ENCODE data around the gene NHLRC1.

Gene NHLRC1

DNA sequence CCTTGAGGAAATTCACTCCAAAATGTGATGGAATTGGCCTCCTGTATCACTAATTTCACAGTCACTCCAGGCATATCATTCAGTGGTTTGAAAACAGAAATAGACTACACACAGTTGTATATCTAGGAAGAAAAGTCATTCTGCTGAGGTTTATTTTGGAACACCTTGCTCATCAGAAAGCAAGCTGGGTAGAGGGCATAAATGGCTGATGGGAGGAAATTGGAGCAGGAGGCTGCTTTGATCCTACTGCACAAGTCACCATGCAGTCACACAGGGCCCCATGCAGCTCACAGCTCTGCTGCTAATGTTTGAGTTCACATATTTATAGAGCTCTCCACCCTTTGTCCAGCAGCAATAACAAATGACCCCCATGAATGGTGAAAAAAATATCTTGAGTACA is 12.3 kb downstream of the NHLRC1 start:
- Histone ChIP-seq H3K9me3 (ENCODE audit: control insufficient read depth, insufficient read depth, low read length) (no peaks in the 10 kb centered on the region; the same call in 1 of the 2 replicates), H3K27me3 (ENCODE audit: control insufficient read depth, insufficient read depth, low read length) (no peaks in the 10 kb centered on the region), H3K27ac (ENCODE audit: low read length) (no peak overlapping the region), H3K4me1 (ENCODE audit: control insufficient read depth, insufficient read depth, low read length) (no peaks in the 10 kb centered on the region), H3K36me3 (ENCODE audit: control insufficient read depth, insufficient read depth, low read length) (no peaks in the 10 kb centered on the region), H3K4me3 (ENCODE audit: low read length) (no peak overlapping the region)
- DNase-seq (ENCODE audit: low read depth, low spot score) = no peak

DNA sequence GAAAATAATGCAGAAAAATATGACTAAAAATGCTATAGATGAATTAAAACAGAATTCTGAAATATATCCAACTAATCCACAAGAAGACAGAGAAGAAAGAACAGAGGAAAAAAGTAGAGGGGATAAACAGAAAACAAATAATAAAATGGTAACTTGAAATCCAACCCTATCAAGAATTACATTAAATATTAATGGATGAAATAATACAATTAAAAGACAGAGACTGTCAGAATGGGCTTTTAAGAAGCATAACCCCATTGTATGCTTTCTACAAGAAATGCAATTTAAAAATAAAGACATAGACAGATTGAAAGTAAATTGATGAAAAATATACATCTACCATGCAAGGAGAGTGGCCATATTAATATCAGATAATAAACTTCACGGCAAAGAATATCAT is 15.4 kb downstream of the NHLRC1 start:
- Histone ChIP-seq H3K4me1 (ENCODE audit: control insufficient read depth, insufficient read depth, low read length) (no peaks in the 10 kb centered on the region), H3K27me3 (ENCODE audit: control insufficient read depth, insufficient read depth, low read length) (no peaks in the 10 kb centered on the region), H3K9me3 (ENCODE audit: control insufficient read depth, insufficient read depth, low read length) (no peaks in the 10 kb centered on the region; the same call in 1 of the 2 replicates), H3K27ac (ENCODE audit: low read length) (no peak overlapping the region), H3K4me3 (ENCODE audit: low read length) (no peak overlapping the region), H3K36me3 (ENCODE audit: control insufficient read depth, insufficient read depth, low read length) (no peaks in the 10 kb centered on the region)
- no peak for DNase-seq (ENCODE audit: low read depth, low spot score)
- WGBS (ENCODE audit: insufficient coverage, insufficient read length) = no CpG with 5 or more reads among the region's 1 CpG

DNA sequence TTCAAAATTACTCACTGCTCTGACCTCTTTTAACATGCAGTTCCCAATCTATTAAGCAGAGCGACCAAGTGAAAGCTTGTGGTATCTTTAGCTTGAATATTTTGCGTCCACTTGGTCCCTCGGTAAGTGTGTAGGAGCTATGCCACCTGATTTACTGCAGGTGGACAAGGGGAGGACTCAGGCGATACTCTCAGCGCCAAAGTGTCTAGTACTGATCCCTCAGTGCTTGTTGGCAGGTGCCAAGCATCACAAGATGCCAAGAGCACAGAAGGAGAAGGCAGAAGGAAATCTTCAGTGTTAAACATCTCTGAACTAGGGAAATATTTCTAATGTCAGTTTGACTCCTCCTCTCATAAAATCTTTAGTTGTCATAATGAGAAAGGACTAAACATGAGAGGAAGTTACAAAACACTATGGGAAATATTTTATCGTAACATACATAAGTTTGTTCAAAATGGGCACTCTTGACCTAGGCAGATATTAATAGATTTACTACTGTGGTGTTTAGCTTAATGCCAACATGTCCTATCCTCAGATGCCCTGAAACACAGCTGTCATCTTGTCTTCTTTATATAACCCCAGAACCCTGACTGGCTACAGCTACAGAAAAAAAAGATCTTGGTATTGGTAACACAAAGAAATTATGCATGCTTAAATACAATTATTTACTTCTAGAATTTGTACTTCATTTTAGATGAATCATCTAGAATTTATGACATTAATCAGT is 19.5 kb downstream of the NHLRC1 start:
- H3K27me3 ChIP-seq (ENCODE audit: control insufficient read depth, insufficient read depth, low read length) = no peaks in the 10 kb centered on the region
- H3K36me3 ChIP-seq (ENCODE audit: control insufficient read depth, insufficient read depth, low read length) = no peaks in the 10 kb centered on the region
- no peak overlapping the region for H3K4me3 ChIP-seq (ENCODE audit: low read length)
- H3K9me3 ChIP-seq (ENCODE audit: control insufficient read depth, insufficient read depth, low read length) = no peaks in the 10 kb centered on the region; the same call in 1 of the 2 replicates
- no peak overlapping the region for H3K27ac ChIP-seq (ENCODE audit: low read length)
- no peaks in the 10 kb centered on the region for H3K4me1 ChIP-seq (ENCODE audit: control insufficient read depth, insufficient read depth, low read length)
- no peak for DNase-seq (ENCODE audit: low read depth, low spot score)
- WGBS (ENCODE audit: insufficient coverage, insufficient read length) = no CpG with 5 or more reads among the region's 6 CpGs

DNA sequence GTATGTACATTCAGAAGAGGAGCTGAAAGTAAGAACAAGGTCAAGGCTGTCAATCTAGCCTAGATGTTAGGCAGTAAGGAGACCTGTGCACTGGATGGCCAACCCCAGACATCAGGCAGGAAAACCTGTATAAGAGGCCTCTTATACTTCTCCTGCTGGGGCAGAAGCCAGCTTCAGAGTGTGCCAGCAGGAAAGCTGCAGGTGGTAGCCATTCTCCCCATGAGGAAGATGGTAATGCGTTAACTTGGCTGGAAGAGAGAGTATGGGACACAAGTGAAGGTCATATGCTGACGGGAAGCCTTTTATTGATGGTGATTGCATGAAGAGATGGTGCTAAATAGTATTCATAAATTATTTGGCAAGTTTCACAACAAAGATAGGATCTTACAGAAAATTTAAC is 20.6 kb downstream of the NHLRC1 start:
- no peaks in the 10 kb centered on the region for H3K27me3 ChIP-seq (ENCODE audit: control insufficient read depth, insufficient read depth, low read length)
- H3K4me3 ChIP-seq (ENCODE audit: low read length) = no peak overlapping the region
- DNase-seq (ENCODE audit: low read depth, low spot score) = no peak
- no peaks in the 10 kb centered on the region for H3K36me3 ChIP-seq (ENCODE audit: control insufficient read depth, insufficient read depth, low read length)
- H3K9me3 ChIP-seq (ENCODE audit: control insufficient read depth, insufficient read depth, low read length) = no peaks in the 10 kb centered on the region
- no peak overlapping the region for H3K27ac ChIP-seq (ENCODE audit: low read length)
- WGBS (ENCODE audit: insufficient coverage, insufficient read length) = no CpG with 5 or more reads among the region's 2 CpGs
- H3K4me1 ChIP-seq (ENCODE audit: control insufficient read depth, insufficient read depth, low read length) = no peaks in the 10 kb centered on the region

DNA sequence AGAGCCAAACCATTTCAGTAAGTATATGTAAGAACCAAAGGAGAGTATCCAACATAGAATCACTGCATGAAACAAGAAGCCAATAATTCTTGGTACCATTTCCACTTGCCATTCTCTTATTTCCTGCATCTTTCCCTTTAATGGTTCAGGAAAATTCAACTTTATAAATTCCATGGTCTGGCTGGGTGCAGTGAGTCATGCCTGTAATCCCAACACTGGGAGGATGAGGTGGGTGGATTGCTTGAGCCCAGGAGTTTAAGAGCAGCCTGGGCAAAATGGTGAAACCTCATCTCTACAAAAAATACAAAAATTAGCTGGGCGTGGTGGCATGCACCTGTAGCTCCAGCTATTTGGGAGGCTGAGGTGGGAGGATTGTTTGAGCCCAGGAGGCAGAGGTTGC is 21.2 kb downstream of the NHLRC1 start:
- H3K4me3 ChIP-seq (ENCODE audit: low read length) = no peak overlapping the region
- H3K4me1 ChIP-seq (ENCODE audit: control insufficient read depth, insufficient read depth, low read length) = no peaks in the 10 kb centered on the region
- H3K9me3 ChIP-seq (ENCODE audit: control insufficient read depth, insufficient read depth, low read length) = no peaks in the 10 kb centered on the region
- no peak overlapping the region for H3K27ac ChIP-seq (ENCODE audit: low read length)
- no CpG with 5 or more reads among the region's 1 CpG for WGBS (ENCODE audit: insufficient coverage, insufficient read length)
- H3K27me3 ChIP-seq (ENCODE audit: control insufficient read depth, insufficient read depth, low read length) = no peaks in the 10 kb centered on the region
- DNase-seq (ENCODE audit: low read depth, low spot score) = no peak
- no peaks in the 10 kb centered on the region for H3K36me3 ChIP-seq (ENCODE audit: control insufficient read depth, insufficient read depth, low read length)

DNA sequence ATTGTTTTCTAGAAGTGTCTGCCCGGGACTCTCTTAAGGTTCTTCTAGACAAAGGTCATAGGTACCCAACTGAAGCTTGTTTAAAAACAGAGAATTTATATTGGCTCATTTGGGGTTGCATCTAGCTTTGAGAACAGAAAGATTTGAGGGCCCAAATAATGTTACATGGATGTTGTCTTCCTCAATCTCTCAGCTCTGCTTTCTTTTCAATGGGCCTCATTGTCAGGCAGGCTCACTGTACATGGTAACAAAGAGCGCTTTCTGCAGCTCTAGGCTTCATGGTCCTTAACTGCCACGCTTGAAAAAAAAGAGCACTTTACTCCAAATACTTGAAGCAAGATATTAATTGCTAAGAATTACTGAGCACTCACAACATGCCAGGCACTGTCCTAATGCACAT is 22.2 kb downstream of the NHLRC1 start:
- Histone ChIP-seq H3K4me3 (ENCODE audit: low read length) (no peak overlapping the region), H3K9me3 (ENCODE audit: control insufficient read depth, insufficient read depth, low read length) (no peaks in the 10 kb centered on the region), H3K27me3 (ENCODE audit: control insufficient read depth, insufficient read depth, low read length) (no peaks in the 10 kb centered on the region), H3K4me1 (ENCODE audit: control insufficient read depth, insufficient read depth, low read length) (no peaks in the 10 kb centered on the region), H3K36me3 (ENCODE audit: control insufficient read depth, insufficient read depth, low read length) (no peaks in the 10 kb centered on the region), H3K27ac (ENCODE audit: low read length) (no peak overlapping the region)
- WGBS (ENCODE audit: insufficient coverage, insufficient read length) = no CpG with 5 or more reads among the region's 3 CpGs
- no peak for DNase-seq (ENCODE audit: low read depth, low spot score)

DNA sequence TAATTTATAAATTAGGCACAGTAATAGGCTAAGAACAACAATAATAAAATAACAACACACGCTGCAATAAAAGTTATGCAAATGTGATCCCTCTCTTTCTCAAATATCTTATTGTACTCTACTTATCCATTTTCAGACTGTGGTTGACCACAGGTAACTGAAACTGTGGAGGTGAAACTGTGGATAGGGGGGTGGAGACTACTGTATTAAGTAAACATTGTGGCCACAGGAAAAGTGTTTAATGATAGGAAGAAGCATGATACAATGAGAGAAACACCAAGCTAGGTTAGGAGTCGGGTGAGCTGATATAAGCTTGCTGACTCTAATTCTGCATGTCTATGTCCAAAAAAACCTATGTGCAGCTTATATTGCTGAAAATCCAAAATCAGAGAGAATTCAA is 23.0 kb downstream of the NHLRC1 start:
- DNase-seq (ENCODE audit: low read depth, low spot score) = no peak
- no peaks in the 10 kb centered on the region for H3K36me3 ChIP-seq (ENCODE audit: control insufficient read depth, insufficient read depth, low read length)

DNA sequence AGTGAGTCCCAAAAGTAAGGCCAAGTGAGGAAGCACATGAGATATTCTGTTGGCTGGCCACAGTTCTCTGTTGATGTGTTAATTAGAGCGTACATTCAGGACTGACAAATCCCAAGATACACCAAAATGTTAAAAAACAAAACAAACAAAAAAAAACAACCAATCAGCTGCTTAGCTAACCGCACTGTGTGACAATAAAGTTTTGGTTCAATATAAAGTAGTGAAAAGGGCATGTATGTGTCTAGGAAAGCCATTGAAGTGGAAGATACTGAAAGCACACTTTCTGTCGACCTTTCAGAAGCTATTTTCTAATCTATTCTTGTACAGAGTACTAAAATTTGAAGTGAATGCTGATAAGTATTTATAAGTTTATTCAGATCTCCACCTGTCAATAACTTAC is 26.1 kb downstream of the NHLRC1 start:
- no peak for DNase-seq (ENCODE audit: low read depth, low spot score)
- Histone ChIP-seq H3K9me3 (ENCODE audit: control insufficient read depth, insufficient read depth, low read length) (no peaks in the 10 kb centered on the region), H3K4me3 (ENCODE audit: low read length) (no peak overlapping the region), H3K27me3 (ENCODE audit: control insufficient read depth, insufficient read depth, low read length) (no peaks in the 10 kb centered on the region), H3K36me3 (ENCODE audit: control insufficient read depth, insufficient read depth, low read length) (no peaks in the 10 kb centered on the region), H3K27ac (ENCODE audit: low read length) (no peak overlapping the region), H3K4me1 (ENCODE audit: control insufficient read depth, insufficient read depth, low read length) (no peaks in the 10 kb centered on the region)
- WGBS (ENCODE audit: insufficient coverage, insufficient read length) = no CpG with 5 or more reads among the region's 3 CpGs

More for the DNA sequence above, 23.0 kb downstream of the NHLRC1 start:
- Histone ChIP-seq H3K27ac (ENCODE audit: low read length) (no peak overlapping the region), H3K4me1 (ENCODE audit: control insufficient read depth, insufficient read depth, low read length) (no peaks in the 10 kb centered on the region), H3K9me3 (ENCODE audit: control insufficient read depth, insufficient read depth, low read length) (no peaks in the 10 kb centered on the region), H3K27me3 (ENCODE audit: control insufficient read depth, insufficient read depth, low read length) (no peaks in the 10 kb centered on the region), H3K4me3 (ENCODE audit: low read length) (no peak overlapping the region)
- no CpG with 5 or more reads among the region's 2 CpGs for WGBS (ENCODE audit: insufficient coverage, insufficient read length)

DNA sequence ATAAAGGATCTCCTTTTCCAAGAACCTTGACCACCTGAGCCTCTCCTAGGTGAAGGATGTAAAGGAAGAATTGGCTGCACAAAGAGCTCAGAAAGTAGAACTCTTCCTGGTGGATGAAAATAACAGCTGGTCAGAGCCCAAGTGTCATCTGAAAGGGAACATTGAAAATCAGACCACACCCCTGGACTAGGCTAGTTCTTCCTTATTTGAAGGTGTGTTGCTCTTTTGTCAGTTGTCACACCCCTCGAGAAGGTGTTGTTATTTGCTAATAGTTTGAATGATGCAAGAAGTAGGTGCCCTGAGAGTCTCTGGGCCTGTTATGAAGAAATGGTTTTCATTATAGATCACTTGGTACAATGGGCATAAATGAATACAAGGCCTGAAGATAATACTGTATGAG is 31.1 kb downstream of the NHLRC1 start:
- Histone ChIP-seq H3K27me3 (ENCODE audit: control insufficient read depth, insufficient read depth, low read length) (no peaks in the 10 kb centered on the region), H3K4me1 (ENCODE audit: control insufficient read depth, insufficient read depth, low read length) (no peaks in the 10 kb centered on the region)
- no CpG with 5 or more reads among the region's 1 CpG for WGBS (ENCODE audit: insufficient coverage, insufficient read length)

DNA sequence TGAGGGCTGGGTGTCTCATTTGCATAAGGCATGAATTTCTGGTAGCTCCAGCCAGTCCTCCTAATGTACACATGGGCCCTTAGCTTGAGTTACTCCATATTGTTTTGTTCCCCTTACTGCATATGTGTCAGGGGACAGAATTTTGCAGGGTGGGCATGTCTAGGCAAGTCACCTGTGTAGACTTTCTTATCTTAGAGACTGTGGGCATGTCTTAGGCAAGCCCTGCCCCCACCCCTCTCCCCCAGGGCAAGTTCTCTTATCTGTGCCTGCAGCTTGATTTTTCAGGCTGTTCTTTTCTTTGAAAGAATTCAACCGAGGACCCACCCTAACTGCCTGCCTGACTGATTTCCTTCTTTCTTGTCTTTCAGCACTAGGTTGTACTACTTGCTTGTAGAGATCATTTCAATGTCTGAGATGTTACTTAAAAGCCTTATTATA is 32.1 kb downstream of the NHLRC1 start:
- DNase-seq (ENCODE audit: low read depth, low spot score) = no peak
- no peaks in the 10 kb centered on the region for H3K36me3 ChIP-seq (ENCODE audit: control insufficient read depth, insufficient read depth, low read length)
- H3K27me3 ChIP-seq (ENCODE audit: control insufficient read depth, insufficient read depth, low read length) = no peaks in the 10 kb centered on the region
- H3K4me3 ChIP-seq (ENCODE audit: low read length) = no peak overlapping the region
- no peak overlapping the region for H3K27ac ChIP-seq (ENCODE audit: low read length)
- H3K4me1 ChIP-seq (ENCODE audit: control insufficient read depth, insufficient read depth, low read length) = no peaks in the 10 kb centered on the region
- WGBS (ENCODE audit: insufficient coverage, insufficient read length) = no CpG with 5 or more reads among the region's 1 CpG
- no peaks in the 10 kb centered on the region for H3K9me3 ChIP-seq (ENCODE audit: control insufficient read depth, insufficient read depth, low read length)

More for the DNA sequence above, 31.1 kb downstream of the NHLRC1 start:
- no peak overlapping the region for H3K4me3 ChIP-seq (ENCODE audit: low read length)
- no peak overlapping the region for H3K27ac ChIP-seq (ENCODE audit: low read length)
- DNase-seq (ENCODE audit: low read depth, low spot score) = no peak
- H3K36me3 ChIP-seq (ENCODE audit: control insufficient read depth, insufficient read depth, low read length) = no peaks in the 10 kb centered on the region
- no peaks in the 10 kb centered on the region for H3K9me3 ChIP-seq (ENCODE audit: control insufficient read depth, insufficient read depth, low read length)
